ENCODE results near the gene IL10RB.
"Not testable (repeated sequence)": the region's sequence is repeated elsewhere in the genome, so short reads cannot be mapped to it uniquely, and the experiment has no call there.

Gene IL10RB

DNA sequence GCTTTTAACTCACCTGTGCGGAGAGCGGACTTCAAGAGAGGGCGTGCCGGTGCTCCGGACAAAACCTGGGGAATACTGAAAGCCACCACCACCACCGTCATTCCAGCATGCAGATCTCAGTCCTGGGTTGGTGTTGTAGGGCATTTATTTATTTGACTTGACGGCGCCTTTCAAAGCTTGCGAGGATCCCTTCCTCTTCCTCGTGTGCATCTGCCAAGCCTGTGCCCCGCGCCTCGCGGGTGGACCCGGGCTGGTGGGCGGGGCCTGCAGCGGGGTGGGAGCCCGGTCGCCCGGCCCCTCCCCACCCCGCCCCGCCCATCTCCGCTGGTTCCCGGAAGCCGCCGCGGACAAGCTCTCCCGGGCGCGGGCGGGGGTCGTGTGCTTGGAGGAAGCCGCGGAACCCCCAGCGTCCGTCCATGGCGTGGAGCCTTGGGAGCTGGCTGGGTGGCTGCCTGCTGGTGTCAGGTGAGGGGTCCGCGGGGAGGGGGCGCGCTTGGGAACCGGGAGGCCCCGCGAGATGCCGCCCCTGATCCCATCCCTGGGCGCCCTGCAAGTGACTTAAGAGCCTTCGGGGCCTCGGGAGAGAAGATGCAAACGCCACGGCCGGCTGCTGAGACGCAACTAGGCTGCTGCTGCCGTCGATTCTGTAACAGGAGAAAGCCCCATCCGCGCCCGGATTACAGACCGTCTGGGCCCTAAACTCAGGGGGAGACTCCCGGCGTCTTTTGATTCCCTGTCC is at the start of gene IL10RB:
Gene IL10RB, plus strand, starts transcription at position 318 of the 739 bp plus-strand sequence. Its CDS starts 99 bp downstream, at position 417.
- H3K27ac ChIP-seq = peak within 1 kb of the TSS; percentile 40
- no peak for DNase-seq (ENCODE audit: low read depth, low spot score)

- no peak for DNase-seq (ENCODE audit: low read depth, low spot score)
- H3K27ac ChIP-seq = no peak overlapping the region
Observed at GRCh38 chr21:33217138-33217520, 49.0 kb upstream of the IL10RB start.

GRCh38 chr21:33219300-33219699 is 46.9 kb upstream of the IL10RB start:
- no peak for DNase-seq (ENCODE audit: low read depth, low spot score)
- no peak overlapping the region for H3K27ac ChIP-seq

DNA sequence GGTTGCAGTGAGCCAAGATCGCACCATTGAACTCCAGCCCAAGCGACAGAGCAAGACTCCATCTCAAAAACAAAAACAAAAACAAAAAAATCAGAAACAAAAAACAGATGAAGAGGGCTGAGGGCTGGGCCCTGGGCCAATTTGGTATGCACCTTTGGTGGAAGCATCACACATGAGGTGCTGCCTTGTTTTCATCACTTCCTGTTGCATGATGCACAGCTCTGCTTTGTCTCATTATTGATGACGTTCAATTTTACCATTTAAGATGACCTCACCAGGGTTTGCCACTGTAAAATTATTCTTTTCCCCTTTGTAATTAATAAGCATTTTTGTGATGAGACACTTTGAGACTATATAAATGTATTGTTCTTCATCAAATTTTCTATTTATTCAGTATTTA is 46.2 kb upstream of the IL10RB start:
- no peak for DNase-seq (ENCODE audit: low read depth, low spot score)

DNA sequence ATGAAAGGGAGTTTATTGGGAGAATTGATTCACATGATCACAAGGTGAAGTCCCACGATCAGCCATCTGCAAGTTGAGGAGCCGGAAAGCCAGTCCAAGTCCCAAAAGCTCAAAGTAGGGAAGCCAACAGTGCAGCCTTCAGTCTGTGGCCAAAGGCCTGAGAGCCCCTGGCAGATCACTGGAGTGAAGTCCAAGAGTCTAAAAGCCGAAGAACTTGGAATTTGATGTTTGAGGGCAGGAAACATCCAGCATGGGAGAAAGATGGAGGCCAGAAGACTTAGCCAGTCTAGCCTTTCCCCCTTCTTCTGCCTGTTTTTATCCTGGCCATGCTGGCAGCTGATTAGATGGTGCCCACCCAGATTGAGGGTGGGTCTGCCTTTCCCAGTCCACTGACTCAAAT is 40.8 kb upstream of the IL10RB start:
- not testable (repeated sequence) for DNase-seq (ENCODE audit: low read depth, low spot score); H3K27ac ChIP-seq

More for the DNA sequence above, 46.2 kb upstream of the IL10RB start:
- no peak overlapping the region for H3K27ac ChIP-seq

DNA sequence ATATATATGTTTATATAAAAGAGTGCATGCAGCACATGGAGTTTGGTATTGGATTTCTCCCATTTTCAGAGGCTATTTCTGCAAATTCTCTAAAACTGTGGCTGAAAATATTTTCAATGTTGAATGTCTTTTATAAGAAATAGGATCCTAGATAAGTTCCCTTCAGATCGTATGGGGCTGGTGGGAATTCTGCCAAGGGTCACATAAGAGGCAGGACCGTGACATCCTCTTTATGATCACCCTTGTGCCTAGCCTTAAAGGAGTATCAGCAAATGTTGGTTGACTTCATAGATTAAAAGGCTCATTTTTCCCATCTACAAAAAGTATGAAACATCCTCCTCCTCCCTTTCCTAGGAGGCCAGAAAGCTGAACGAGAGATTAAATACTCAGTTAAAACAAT is 37.7 kb upstream of the IL10RB start:
- H3K27ac ChIP-seq = no peak overlapping the region
- no peak for DNase-seq (ENCODE audit: low read depth, low spot score)

DNA sequence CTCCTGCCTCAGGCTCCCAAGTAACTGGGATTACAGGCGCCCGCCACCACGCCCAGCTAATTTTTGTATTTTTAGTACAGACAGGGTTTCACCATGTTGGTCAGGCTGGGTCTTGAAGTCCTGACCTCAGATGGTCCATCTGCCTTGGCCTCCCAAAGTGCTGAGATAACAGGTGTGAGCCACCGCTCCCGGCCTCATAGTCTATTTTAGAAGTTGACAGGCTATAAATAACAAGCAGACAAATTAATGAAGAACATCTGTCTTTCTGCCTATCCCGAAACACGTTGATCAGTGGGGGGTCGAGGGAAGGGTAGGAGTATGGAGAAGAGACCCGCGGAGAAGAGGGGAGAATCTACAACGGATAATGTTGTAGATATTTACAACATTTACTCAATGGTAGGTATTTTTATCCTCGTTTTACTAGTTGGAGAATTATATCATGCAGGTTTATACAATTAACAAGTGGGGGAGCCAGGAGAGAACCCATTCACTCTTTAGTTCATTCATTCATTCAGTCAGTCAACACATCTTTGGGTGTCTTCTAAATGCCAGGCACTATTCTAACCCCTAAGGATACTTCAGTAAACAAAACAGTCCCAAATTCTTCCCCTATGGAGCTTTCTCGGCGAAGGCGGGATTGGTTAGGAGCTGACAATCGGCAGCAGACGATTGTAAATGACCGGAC is 36.9 kb upstream of the IL10RB start:
- H3K27ac ChIP-seq = no peak overlapping the region
- no peak for DNase-seq (ENCODE audit: low read depth, low spot score)

GRCh38 chr21:33229784-33230544 is 36.2 kb upstream of the IL10RB start, which contains the start of gene IFNAR2:
TSS of gene IFNAR2 (plus strand) at chr21:33229938. CDS start at chr21:33241923, 11,985 bp downstream.
- DNase-seq (ENCODE audit: low read depth, low spot score) = no peak
- peak within 1 kb of the TSS; percentile 43 for H3K27ac ChIP-seq

DNA sequence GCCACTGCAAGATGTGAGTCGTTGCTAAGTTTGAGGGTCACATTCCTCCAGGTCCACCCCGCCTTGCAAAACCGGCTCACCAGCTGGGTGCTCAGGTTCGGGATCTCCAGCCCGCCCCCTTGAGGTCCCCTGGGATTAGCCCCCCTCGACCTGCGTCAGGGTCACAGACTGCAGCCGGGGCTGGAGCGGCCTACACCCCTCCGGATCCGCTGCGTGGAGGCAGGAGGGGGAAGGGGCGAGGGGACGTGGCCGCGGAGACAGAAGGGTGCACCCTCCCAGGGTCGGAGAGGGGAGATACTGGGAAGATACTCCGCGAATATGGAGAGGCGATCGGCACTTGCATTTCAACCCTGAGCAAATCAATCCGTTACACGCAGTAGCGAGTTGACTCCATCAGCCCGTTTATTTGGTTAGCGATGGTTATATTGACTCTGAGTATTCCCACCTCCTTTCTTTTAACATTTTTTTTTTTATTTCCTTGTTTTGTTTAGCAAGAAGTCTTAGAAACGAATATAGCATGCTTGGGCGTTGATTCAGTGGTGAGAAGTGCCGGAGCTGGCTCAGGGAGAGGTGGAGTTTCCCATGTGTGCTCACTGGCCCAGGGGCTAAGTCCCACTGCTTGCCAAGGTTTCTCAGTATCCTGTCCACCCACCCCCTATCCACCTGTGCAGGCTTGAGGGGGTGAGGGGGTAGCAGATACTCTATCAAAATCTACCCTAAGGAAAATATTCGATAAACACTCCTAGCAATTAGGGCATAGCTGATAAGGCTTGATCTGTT is 35.4 kb upstream of the IL10RB start:
- peak; percentile 60 for DNase-seq (ENCODE audit: low read depth, low spot score)
- H3K27ac ChIP-seq = peak overlapping the region; percentile 43

- DNase-seq (ENCODE audit: low read depth, low spot score) = no peak
- no peak overlapping the region for H3K27ac ChIP-seq
Observed at GRCh38 chr21:33231526-33231925, 34.6 kb upstream of the IL10RB start.

GRCh38 chr21:33232291-33233034 is 33.7 kb upstream of the IL10RB start:
- H3K27ac ChIP-seq = peak overlapping the region; percentile 10
- no peak for DNase-seq (ENCODE audit: low read depth, low spot score)

DNA sequence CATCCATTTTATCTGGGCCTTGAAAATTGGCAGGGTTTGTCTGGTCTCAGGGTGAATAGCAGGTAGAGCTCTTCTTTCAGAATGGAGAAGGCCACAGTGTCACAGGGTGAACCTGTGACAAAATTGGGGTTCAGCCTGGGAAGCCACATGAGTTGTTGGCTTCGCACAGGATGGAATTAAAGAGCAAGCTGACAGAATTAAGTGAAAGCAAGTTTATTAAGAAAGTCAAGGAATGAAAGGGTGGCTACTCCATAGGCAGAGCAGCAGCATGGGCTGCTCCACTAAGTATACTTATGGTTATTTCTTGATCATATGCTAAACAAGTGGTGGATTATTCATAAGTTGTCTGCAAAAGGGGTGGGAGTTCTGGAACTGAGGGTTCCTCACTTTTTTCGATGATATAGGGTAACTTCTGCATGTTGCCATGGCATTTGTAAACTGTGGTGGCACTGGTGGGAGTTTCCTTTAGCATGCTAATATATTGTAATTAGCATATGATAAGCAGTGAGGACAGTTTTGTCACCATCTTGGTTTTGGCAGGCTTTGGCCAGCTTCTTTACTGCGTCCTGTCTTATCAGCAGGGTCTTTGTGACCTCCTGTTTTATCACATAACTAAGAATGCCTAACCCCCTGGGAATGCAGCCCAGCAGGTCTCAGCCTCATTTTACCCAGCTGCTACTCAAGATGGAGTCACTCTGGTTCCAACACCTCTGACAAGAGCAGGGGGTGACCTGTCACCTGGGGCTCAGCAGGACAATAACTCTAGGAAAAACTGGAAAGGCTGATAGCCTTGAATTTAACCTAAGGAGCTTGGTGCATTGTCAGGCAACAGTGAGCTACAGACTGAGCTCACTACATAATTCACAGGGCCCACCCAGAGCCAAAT is 31.3 kb upstream of the IL10RB start:
- DNase-seq (ENCODE audit: low read depth, low spot score) = no peak
- no peak overlapping the region for H3K27ac ChIP-seq

GRCh38 chr21:33236013-33236686 is 30.0 kb upstream of the IL10RB start:
- DNase-seq (ENCODE audit: low read depth, low spot score) = no peak
- no peak overlapping the region for H3K27ac ChIP-seq

DNA sequence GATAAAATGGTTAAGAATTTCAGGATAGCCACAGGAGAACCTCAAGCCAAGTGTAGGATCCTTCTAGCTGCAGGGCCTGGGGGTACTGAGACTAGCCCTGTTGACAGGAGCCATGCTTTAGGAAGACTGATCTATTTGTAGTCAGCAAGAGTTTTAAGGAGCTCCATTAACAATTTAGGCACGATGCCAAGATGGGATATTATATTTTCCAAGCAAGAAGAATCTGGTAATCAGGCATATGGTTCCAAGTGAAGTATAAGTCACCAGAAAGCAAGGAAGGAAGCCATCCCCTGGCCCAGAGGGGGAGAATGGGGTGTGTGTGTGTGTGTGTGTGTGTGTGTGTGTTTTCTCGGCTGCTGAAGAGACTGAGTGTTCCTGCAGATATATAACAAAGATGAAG is 29.4 kb upstream of the IL10RB start:
- no peak for DNase-seq (ENCODE audit: low read depth, low spot score)
- no peak overlapping the region for H3K27ac ChIP-seq

DNA sequence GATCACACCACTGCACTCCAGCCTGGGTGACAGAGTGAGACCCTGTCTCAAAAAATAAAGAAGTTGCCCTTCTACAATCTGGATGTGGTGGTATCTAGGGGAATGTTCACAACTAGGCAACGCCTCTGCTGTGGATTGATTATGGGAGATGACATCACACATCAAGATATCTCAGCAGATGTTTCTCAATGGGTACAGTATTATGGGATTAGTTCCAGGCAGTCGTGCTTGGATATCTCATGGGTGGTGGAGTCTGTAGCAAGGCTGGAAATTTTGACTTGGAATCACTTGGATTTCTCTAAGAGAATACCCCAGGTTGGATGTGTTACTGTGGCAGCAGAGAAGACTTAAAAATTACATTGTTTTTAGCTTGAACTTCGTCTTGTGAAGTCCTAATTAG is 28.7 kb upstream of the IL10RB start:
- no peak for DNase-seq (ENCODE audit: low read depth, low spot score)

GRCh38 chr21:33238146-33238545 is 28.0 kb upstream of the IL10RB start:
- peak overlapping the region; percentile 9 for H3K27ac ChIP-seq
- DNase-seq (ENCODE audit: low read depth, low spot score) = no peak

More for the DNA sequence above, 28.7 kb upstream of the IL10RB start:
- H3K27ac ChIP-seq = no peak overlapping the region

- DNase-seq (ENCODE audit: low read depth, low spot score) = no peak
- H3K27ac ChIP-seq = peak overlapping the region; percentile 9
Observed at GRCh38 chr21:33238565-33239255, 27.5 kb upstream of the IL10RB start.
